B cell (primary cell): ENCODE measurements around the gene PLPP2. TPM values are rescaled to one million over a fixed set of nuclear protein-coding genes. Genes with fewer than 3 reads are reported as not detected.

ENCODE experiments used
- ATAC-seq: fragments of 200-7000 bp; cut with Tn5 transposase; one replicate; pipeline ENCODE4 v1.10.0; 2021; ENCODE audit warnings: low read depth, mild to moderate bottlenecking, moderate number of reproducible peaks, moderate library complexity
- CTCF ChIA-PET: fragments of 350-600 bp; sonication (Branson Sonifier 250); formaldehyde crosslinking; loops from one replicate; lab custom pipeline; 2021; ENCODE audit warnings: antibody characterized with exemption, inconsistent platforms; lab: Charles Lee
- POLR2A ChIA-PET: fragments of 350-600 bp; sonication (Branson Sonifier 250); formaldehyde crosslinking; loops from one replicate; lab custom pipeline; 2021; ENCODE audit warnings: antibody characterized with exemption; lab: Charles Lee
- DNase-seq: peaks from one replicate; pipeline ENCODE4 v3.0.0; 2013
- H2AFZ ChIP-seq: 2 replicates; pipeline ENCODE4 v1.6.1; 2012; ENCODE audit warnings: mild to moderate bottlenecking, low read depth, low read length; ENCODE audit not compliant: insufficient read depth, poor library complexity, severe bottlenecking
- H3K27ac ChIP-seq, 2 donors: 1 replicate in 1 of 2; 2 replicates in 1 of 2; pipeline ENCODE4 v1.5.1; 2012 to 2013; ENCODE audit warnings: low read length in 2 of 2, mild to moderate bottlenecking in 2 of 2, moderate library complexity in 1 of 2
- H3K27me3 ChIP-seq, 4 experiments: fragments of 200-600 bp in 1 of 4; sonication (generic) in 1 of 4; replicated peaks in 1 of 4; 1 replicate in 2 of 4; 2 replicates in 2 of 4; pipeline versions ENCODE4 v1.6.1 to v1.7.0; 2013 to 2016; ENCODE audit warnings: low read length in 3 of 4, mild to moderate bottlenecking in 2 of 4, mixed read lengths in 1 of 4, moderate library complexity in 1 of 4; ENCODE audit not compliant: insufficient read depth in 4 of 4, control insufficient read depth in 3 of 4; ENCODE audit errors: control extremely low read depth in 1 of 4
- H3K36me3 ChIP-seq, 2 experiments: replicated peaks in 1 of 2; 1 replicate in 1 of 2; 2 replicates in 1 of 2; pipeline versions ENCODE4 v1.6.1 to v1.7.1; 2013; ENCODE audit warnings: low read length in 1 of 2; ENCODE audit not compliant: insufficient read depth in 2 of 2, control insufficient read depth in 1 of 2; ENCODE audit errors: control extremely low read depth in 1 of 2, extremely low read depth in 1 of 2
- H3K4me1 ChIP-seq, 2 donors: fragments of 200-600 bp in 1 of 2; sonication (generic) in 1 of 2; 1 replicate in 1 of 2; 2 replicates in 1 of 2; pipeline versions ENCODE4 v1.5.1 to v1.6.1; 2013 to 2017; ENCODE audit warnings: low read length in 2 of 2; ENCODE audit not compliant: control insufficient read depth in 2 of 2, insufficient read depth in 2 of 2
- H3K4me2 ChIP-seq: replicated peaks from 2 replicates; pipeline ENCODE3; 2012; ENCODE audit warnings: mild to moderate bottlenecking, low read depth, low read length; ENCODE audit not compliant: poor library complexity, severe bottlenecking
- H3K4me3 ChIP-seq, 5 experiments: fragments of 200-600 bp in 1 of 5; sonication (generic) in 1 of 5; 1 replicate in 3 of 5; 2 replicates in 2 of 5; pipeline versions ENCODE4 v1.5.1 to v1.7.0; 2011 to 2016; ENCODE audit warnings: low read length in 4 of 5, mild to moderate bottlenecking in 4 of 5, low read depth in 2 of 5, control low read depth in 1 of 5, moderate library complexity in 1 of 5; ENCODE audit not compliant: insufficient read depth in 1 of 5; ENCODE audit errors: control extremely low read depth in 1 of 5, extremely low read depth in 1 of 5
- H3K79me2 ChIP-seq: fragments of 200-600 bp; sonication (generic); one replicate; pipeline ENCODE4 v1.6.0; 2016; ENCODE audit warnings: low read length; ENCODE audit not compliant: control insufficient read depth, insufficient read depth
- H3K9ac ChIP-seq: fragments of 200-600 bp; sonication (generic); 2 replicates; pipeline ENCODE4 v1.6.1; 2017; ENCODE audit warnings: mild to moderate bottlenecking, low read length, moderate library complexity
- H3K9me3 ChIP-seq, 3 donors: one replicate each; pipeline versions ENCODE4 v1.6.1 to v1.7.1; 2013; ENCODE audit warnings: low read length in 2 of 3; ENCODE audit not compliant: control insufficient read depth in 2 of 3, insufficient read depth in 1 of 3; ENCODE audit errors: control extremely low read depth in 1 of 3
- H4K20me1 ChIP-seq: 2 replicates; pipeline ENCODE4 v1.6.0; 2012; ENCODE audit warnings: mild to moderate bottlenecking, low read length; ENCODE audit not compliant: insufficient read depth, control insufficient read depth, poor library complexity, severe bottlenecking
- H3K27ac Mint-ChIP-seq: one replicate; pipeline ENCODE4 v1.8.0; 2021; ENCODE audit warnings: mixed read lengths
- H3K27me3 Mint-ChIP-seq: one replicate; pipeline ENCODE4 v1.8.0; 2021; ENCODE audit warnings: mixed read lengths
- H3K4me1 Mint-ChIP-seq: one replicate; pipeline ENCODE4 v1.8.0; 2021; ENCODE audit warnings: mixed read lengths
- H3K4me3 Mint-ChIP-seq: one replicate; pipeline ENCODE4 v1.8.0; 2021; ENCODE audit warnings: mixed read lengths
- H3K9me3 Mint-ChIP-seq: one replicate; pipeline ENCODE4 v1.8.0; 2022; ENCODE audit warnings: mixed read lengths; ENCODE audit not compliant: insufficient read depth
- EZH2 ChIP-seq: IDR thresholded peaks from 2 replicates; pipeline ENCODE4 v1.6.1; 2012; ENCODE audit warnings: borderline replicate concordance, low read depth, mild to moderate bottlenecking, moderate library complexity, low read length; ENCODE audit not compliant: insufficient read depth, poor library complexity, severe bottlenecking
- whole genome bisulfite sequencing: methylation state at CpG from one replicate; pipeline ENCODE4 v1.1.5; 2013; ENCODE audit warnings: missing lambda C conversion rate; ENCODE audit not compliant: insufficient coverage; 5-methylcytosine and 5-hydroxymethylcytosine counted together
- intact Hi-C: fragments of 100-400 bp; cut with micrococcal nuclease; formaldehyde crosslinking; loops from one replicate; pipeline ENCODE4 v1.10.0; 2022
- polyA plus RNA-seq: library from polyadenylated mRNA; depleted of rRNA; stranded (reverse); fragments of >200 nt; gene quantifications from 2 replicates; pipeline ENCODE4 v1.2.3, GENCODE V29; 2012
- total RNA-seq, 2 donors: library from RNA; stranded (reverse); fragments of 120-200 nt in 1 of 2; gene quantifications; 1 replicate in 1 of 2; 2 replicates in 1 of 2; pipeline versions ENCODE4 v1.2.3 to v1.2.4, GENCODE V29; 2013 to 2022
- TF ChIP-seq, protein P1 (sequence below): fragments of 200-600 bp; IDR thresholded peaks from one replicate; pipeline ENCODE4 v1.8.0; 2022; ENCODE audit warnings: antibody characterized with exemption, mild to moderate bottlenecking

The PLPP2 gene
- total and polyA plus RNA-seq, 2 donors (not counting 1 experiment from before 2014, with no cell fraction given) = 0.37 to 1.3 TPM

DNA sequence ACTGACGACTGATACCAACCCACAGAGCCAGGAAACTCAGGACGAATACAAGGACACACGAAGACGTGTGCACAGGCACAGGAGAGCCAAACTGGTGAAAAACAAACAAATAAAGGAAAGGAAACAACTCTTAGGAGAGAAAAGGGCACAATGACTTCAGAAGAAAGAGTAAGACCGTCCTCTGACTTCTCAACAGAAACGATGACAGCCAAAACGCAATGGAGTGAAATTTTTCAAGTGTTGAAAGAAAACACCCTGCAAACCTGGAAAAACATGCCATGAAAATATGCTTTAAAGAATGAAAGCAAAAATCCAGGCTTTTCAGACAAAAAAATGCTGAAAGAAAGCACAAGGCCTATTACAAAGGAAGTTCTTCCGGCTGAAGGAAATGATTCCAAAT, 24.6 kb upstream of the PLPP2 start:
- H3K27ac ChIP-seq = no peak overlapping the region
- intact Hi-C loops = no loop called here
- TF ChIP-seq EZH2 = no peak
- TF ChIP-seq, protein P1, sequence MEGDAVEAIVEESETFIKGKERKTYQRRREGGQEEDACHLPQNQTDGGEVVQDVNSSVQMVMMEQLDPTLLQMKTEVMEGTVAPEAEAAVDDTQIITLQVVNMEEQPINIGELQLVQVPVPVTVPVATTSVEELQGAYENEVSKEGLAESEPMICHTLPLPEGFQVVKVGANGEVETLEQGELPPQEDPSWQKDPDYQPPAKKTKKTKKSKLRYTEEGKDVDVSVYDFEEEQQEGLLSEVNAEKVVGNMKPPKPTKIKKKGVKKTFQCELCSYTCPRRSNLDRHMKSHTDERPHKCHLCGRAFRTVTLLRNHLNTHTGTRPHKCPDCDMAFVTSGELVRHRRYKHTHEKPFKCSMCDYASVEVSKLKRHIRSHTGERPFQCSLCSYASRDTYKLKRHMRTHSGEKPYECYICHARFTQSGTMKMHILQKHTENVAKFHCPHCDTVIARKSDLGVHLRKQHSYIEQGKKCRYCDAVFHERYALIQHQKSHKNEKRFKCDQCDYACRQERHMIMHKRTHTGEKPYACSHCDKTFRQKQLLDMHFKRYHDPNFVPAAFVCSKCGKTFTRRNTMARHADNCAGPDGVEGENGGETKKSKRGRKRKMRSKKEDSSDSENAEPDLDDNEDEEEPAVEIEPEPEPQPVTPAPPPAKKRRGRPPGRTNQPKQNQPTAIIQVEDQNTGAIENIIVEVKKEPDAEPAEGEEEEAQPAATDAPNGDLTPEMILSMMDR = no peak
- ChIA-PET POLR2A (no interaction called here), CTCF (no interaction called here)
- peaks cover under 1% of the 10 kb centered on the region for H4K20me1 ChIP-seq
- H3K79me2 ChIP-seq = no peaks in the 10 kb centered on the region
- H3K9ac ChIP-seq = no peak overlapping the region
- H3K36me3 ChIP-seq = peaks cover 8 to 32% of the 10 kb centered on the region in 2 experiments
- H3K27ac Mint-ChIP-seq = no peak overlapping the region
- H3K4me1 ChIP-seq = no peaks in the 10 kb centered on the region
- H3K4me3 Mint-ChIP-seq = no peak overlapping the region
- H3K27me3 ChIP-seq = no peaks in the 10 kb centered on the region
- WGBS = 100% methylated on average over 1 of the region's 8 CpGs
- no peaks in the 10 kb centered on the region for H3K9me3 ChIP-seq
- H3K4me3 ChIP-seq = no peak overlapping the region
- ATAC-seq (no peak), DNase-seq (no peak)
- H3K4me1 Mint-ChIP-seq = no peaks in the 10 kb centered on the region
- no peak overlapping the region for H3K4me2 ChIP-seq
- no peaks in the 10 kb centered on the region for H3K9me3 Mint-ChIP-seq
- no peaks in the 10 kb centered on the region for H3K27me3 Mint-ChIP-seq
- H2AFZ ChIP-seq = no peak overlapping the region

DNA sequence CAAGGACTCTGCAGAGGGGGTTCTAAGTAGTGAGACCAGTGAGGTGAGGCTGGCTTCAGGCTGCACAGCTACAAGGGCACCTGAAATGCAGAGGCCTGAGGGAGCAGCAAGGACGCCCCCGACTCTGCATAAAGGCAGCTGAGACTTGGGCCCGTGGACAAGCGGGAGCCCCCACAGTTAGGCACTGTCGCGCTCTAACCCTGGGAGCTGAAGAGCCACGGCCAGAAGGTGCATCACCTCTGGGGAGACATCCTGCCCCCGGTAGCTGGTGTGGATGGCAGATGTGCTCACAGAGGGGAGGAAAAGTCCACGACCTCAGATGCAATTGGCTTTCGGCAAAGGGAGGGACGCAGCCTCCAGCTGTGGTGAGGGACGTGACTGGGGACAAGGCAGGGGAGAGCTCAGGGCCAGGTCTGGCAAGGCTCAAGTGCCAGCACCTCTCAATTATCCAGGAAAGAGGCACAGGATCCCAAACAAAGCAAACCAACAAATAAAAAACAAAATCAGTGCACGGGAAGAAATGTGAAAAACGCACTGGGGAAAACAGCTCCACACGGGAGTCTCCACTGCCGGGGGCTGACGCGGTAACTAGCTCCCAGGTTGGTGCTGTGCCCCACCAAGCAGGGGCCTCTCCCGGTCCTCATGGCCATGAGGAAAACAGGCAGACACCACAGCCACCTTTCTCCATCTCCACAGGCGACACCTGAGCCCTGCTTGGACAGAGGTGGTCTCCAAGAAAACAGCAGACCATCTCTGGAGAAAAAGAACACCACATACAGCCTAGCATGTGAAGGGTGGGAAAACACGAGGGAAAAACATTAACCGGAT, 23.0 kb upstream of the PLPP2 start:
- Mint-ChIP-seq H3K4me1 (no peaks in the 10 kb centered on the region), H3K27ac (no peak overlapping the region), H3K9me3 (no peaks in the 10 kb centered on the region), H3K4me3 (no peak overlapping the region), H3K27me3 (no peaks in the 10 kb centered on the region)
- DNase-seq = no peak
- no peak overlapping the region for H3K27ac ChIP-seq
- H2AFZ ChIP-seq = no peak overlapping the region
- peaks cover 8 to 29% of the 10 kb centered on the region in 2 experiments for H3K36me3 ChIP-seq
- ChIA-PET POLR2A (no interaction called here), CTCF (no interaction called here)
- H3K79me2 ChIP-seq = peaks cover 4% of the 10 kb centered on the region
- no peaks in the 10 kb centered on the region for H3K27me3 ChIP-seq
- TF ChIP-seq, protein P1 = no peak
- TF ChIP-seq EZH2 = no peak
- H3K9me3 ChIP-seq = no peaks in the 10 kb centered on the region
- WGBS = 97% methylated on average over 22 of the region's 22 CpGs
- H3K4me1 ChIP-seq = no peaks in the 10 kb centered on the region
- intact Hi-C loops = no loop called here
- H3K9ac ChIP-seq = no peak overlapping the region
- ATAC-seq = no peak
- no peak overlapping the region for H3K4me2 ChIP-seq
- H3K4me3 ChIP-seq = no peak overlapping the region
- H4K20me1 ChIP-seq = peaks cover 13% of the 10 kb centered on the region
